HG02973 (cell line): ENCODE measurements around the gene DUSP28.

Experiments
- ATAC-seq: cut with Tn5 transposase; IDR thresholded peaks from one replicate; pipeline ENCODE4 v1.9.1; 2021; ENCODE audit warnings: moderate library complexity; ENCODE audit not compliant: unreplicated experiment

DUSP28 gene

GRCh38 chr2:240597419-240598181 is 37.4 kb downstream of the DUSP28 start:
- no peak for ATAC-seq

GRCh38 chr2:240598311-240598911 is 38.3 kb downstream of the DUSP28 start:
- ATAC-seq, result no peak

- no peak for ATAC-seq
Observed at GRCh38 chr2:240599141-240599583, 39.0 kb downstream of the DUSP28 start.

GRCh38 chr2:240600451-240600961 is 40.3 kb downstream of the DUSP28 start:
- no peak for ATAC-seq

DNA sequence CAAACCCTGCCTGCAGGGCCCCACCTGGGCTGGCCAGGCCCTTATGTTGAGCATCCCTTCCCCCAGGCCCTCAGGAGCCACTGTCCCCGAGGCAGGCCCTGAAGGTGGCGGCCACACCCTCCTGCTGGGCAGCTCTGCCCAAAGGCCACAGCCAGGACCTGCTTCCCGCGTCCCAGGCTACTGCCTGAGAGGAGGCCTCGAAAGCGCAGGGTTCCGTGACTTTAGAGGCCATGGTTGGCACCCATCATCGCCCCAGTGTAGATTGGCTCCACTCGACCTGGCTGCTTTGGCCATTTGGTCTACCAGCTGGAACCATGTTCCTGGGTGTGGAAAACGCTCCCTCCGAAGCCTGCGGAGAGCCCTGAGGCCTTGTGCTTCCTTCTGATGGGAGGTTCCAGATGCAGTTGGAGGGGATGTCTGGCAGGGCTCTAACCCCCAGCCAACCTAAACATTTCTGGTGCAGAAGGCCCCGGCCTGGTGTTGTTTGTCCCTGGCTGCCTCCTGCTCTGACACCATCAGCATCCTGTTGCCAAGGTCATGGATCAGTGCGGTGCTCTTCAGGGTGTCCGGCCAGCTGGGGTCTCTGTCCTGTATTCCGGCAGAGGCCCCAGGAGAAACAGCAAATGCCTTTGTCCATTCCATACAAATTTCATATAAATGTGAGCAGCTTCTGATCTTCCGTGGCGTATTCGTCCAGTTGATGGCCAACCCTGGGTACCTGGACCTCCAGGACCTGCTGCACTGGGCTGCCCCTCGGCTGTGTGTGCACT is 41.1 kb downstream of the DUSP28 start:
- ATAC-seq, result no peak

DNA sequence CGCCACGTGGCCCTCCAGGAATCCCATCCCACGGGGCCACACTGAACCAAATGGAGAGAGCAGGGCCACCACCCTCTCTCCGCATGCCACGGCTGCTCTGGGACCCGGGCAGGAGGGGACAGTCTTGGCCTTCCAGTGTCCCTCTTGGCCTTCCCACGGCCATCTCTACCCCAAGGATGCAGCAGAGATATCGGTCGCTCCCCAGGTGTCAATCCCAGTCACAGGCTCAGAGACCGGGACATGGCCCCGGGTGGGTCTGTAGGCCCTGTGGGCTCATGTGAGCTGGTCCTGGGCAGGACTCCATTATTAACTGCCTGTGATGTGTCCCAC is 41.6 kb downstream of the DUSP28 start:
- no peak for ATAC-seq

- no peak for ATAC-seq
Observed at GRCh38 chr2:240602266-240603050, 42.3 kb downstream of the DUSP28 start.

GRCh38 chr2:240603081-240603835 is 43.1 kb downstream of the DUSP28 start:
- no peak for ATAC-seq

- no peak for ATAC-seq
Observed at GRCh38 chr2:240603846-240604245, 43.7 kb downstream of the DUSP28 start.

GRCh38 chr2:240604291-240604938 is 44.3 kb downstream of the DUSP28 start:
- no peak for ATAC-seq

DNA sequence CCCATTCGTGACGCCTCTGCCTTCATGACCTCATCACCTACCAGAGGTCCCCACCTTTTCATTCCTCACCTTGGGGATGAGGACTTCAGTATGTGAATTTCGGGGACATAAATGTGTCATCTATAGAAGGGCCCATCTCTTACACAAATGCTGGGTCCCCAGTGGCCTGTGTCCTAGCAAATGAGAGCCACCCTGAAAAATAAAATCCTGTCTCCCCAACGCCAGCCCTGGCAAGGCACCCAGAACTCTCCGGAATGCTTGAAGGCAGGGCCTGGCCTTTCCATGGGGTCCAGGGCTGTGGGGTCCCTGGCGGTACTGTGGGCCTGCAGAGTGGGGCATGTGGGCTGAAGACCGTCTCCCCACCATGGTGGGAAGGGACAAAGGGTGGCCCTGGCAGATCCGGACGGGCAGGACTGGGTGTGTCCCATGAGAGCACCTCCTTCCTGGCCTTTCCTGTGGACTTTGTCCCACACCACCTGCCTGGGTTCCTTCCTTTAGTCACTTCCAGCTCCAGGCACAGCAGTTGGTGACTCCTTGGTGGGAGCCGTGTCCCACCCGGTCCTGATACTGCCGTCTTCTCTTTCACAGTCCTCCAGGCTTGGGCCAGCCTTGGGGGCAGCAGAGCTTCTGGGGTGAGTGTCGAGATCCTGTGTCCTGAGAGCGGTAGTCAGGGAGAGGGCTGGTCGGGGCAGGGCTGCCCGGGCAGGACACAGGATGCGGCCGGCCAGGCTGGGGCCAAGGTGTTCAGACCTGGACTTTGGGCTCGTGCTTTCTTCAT is 45.0 kb downstream of the DUSP28 start:
- ATAC-seq, result no peak

DNA sequence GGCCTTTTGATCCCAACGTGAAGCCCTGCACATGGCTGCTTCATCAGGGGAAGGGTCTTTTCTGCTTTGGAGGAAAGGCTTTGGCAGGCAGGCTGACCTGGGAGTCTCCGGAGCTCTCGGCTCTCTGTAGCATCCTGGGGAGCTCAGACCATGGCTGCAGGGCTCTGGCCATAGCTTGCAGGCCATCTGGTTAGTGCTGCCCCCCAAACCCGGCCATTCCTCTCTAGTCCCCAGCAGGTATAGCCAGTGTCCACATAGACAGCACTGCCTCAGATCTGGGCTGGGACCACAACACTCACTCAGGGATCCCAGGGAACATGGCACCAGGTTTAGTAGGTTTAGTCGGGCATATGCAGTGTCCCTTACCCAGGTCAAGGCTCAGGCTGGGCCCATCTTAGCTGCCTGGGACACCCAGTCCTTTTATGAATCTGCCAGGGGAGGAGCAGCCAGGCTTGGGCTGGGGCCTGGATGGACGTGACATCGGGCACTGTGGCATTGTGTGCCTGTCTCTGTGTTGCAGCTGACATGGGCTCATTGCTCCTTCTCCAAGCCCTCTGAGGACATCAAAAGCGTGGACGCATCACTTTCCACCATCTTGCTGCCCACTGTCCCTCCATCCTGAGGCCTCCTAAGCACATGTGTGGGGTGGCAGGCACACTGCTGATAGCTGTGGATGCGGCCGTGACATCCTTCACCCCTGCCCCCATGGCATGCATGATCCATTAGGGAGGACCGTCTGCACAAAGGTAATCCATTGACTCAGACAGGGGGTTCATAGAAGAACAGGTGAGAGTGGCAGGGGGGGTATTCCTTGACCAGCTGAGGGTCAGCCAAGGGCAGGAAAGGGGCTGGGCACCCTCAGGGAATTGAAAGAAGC is 45.9 kb downstream of the DUSP28 start:
- ATAC-seq, result no peak

- no peak for ATAC-seq
Observed at GRCh38 chr2:240611601-240612210, 51.5 kb downstream of the DUSP28 start.
